HFFc6 (cell line): ENCODE data around the gene SMIM23. TPM values are rescaled to one million over a fixed set of nuclear protein-coding genes. Genes with fewer than 3 reads are reported as not detected.

Experiments
- DNase-seq: peaks from one replicate; pipeline ENCODE4 v3.0.0-alpha.2; 2018
- H3K27ac Mint-ChIP-seq: 2 replicates; pipeline ENCODE4 v1.8.0; 2020; ENCODE audit warnings: mild to moderate bottlenecking, mixed read lengths
- H3K27me3 Mint-ChIP-seq: 2 replicates; pipeline ENCODE4 v1.8.0; 2021; ENCODE audit warnings: mild to moderate bottlenecking, moderate library complexity, mixed read lengths; ENCODE audit not compliant: insufficient read depth
- H3K36me3 Mint-ChIP-seq: 2 replicates; pipeline ENCODE4 v1.8.0; 2021; ENCODE audit warnings: low read depth, mixed read lengths
- H3K4me1 Mint-ChIP-seq: 2 replicates; pipeline ENCODE4 v1.8.0; 2020; ENCODE audit warnings: low read depth, mixed read lengths
- H3K4me3 Mint-ChIP-seq: 2 replicates; pipeline ENCODE4 v1.8.0; 2020; ENCODE audit warnings: mild to moderate bottlenecking, moderate library complexity, mixed read lengths
- H3K9me3 Mint-ChIP-seq: 2 replicates; pipeline ENCODE4 v1.8.0; 2020; ENCODE audit warnings: mild to moderate bottlenecking, mixed read lengths
- CTCF ChIP-seq: fragments of 200-600 bp; sonication (generic); IDR thresholded peaks from 2 replicates; pipeline ENCODE4 v1.5.0; 2021; ENCODE audit warnings: antibody characterized with exemption, mild to moderate bottlenecking
- total RNA-seq, 6 experiments: library from RNA; stranded (reverse); fragmentation: NEBNext Ultra II Directional; extraction: Animal tissue kit (Norgen Biotek cat#: 25700); gene quantifications; 2 replicates in 1 of 6; 3 replicates in 5 of 6; pipeline ENCODE4 v1.2.3, GENCODE V29; 2021

Gene SMIM23
- total RNA-seq, 6 experiments from 2014 or later = not detected

- H3K27ac Mint-ChIP-seq = no peak overlapping the region
- DNase-seq = peak; percentile 3
These were observed 39.4 kb downstream of the SMIM23 start for GRCh38 chr5:171825051-171825450.

GRCh38 chr5:171826132-171826531 lies 40.5 kb downstream of the SMIM23 start:
- TF ChIP-seq CTCF = no peak
- peaks cover 10% of the 10 kb centered on the region; the same call in 1 of the 2 replicates for H3K9me3 Mint-ChIP-seq
- H3K27ac Mint-ChIP-seq = no peak overlapping the region
- no peaks in the 10 kb centered on the region for H3K4me1 Mint-ChIP-seq
- no peaks in the 10 kb centered on the region for H3K36me3 Mint-ChIP-seq
- no peak for DNase-seq
- peaks cover 2% of the 10 kb centered on the region for H3K27me3 Mint-ChIP-seq
- no peak overlapping the region for H3K4me3 Mint-ChIP-seq

More at GRCh38 chr5:171825051-171825450, 39.4 kb downstream of the SMIM23 start:
- H3K27me3 Mint-ChIP-seq = peaks cover 2% of the 10 kb centered on the region
- H3K36me3 Mint-ChIP-seq = no peaks in the 10 kb centered on the region
- no peak overlapping the region for H3K4me3 Mint-ChIP-seq
- peaks cover 7% of the 10 kb centered on the region; the same call in 1 of the 2 replicates for H3K9me3 Mint-ChIP-seq
- no peak for TF ChIP-seq CTCF
- no peaks in the 10 kb centered on the region for H3K4me1 Mint-ChIP-seq

- no peak for DNase-seq
- TF ChIP-seq CTCF = no peak
- Mint-ChIP-seq H3K27me3 (peaks cover 2% of the 10 kb centered on the region), H3K9me3 (peaks cover 10% of the 10 kb centered on the region; the same call in 1 of the 2 replicates), H3K36me3 (no peaks in the 10 kb centered on the region), H3K27ac (no peak overlapping the region), H3K4me3 (no peak overlapping the region), H3K4me1 (no peaks in the 10 kb centered on the region)
These were observed 41.5 kb downstream of the SMIM23 start for GRCh38 chr5:171827162-171827561.

- H3K4me3 Mint-ChIP-seq = no peak overlapping the region
- TF ChIP-seq CTCF = no peak
- no peak overlapping the region for H3K27ac Mint-ChIP-seq
- H3K27me3 Mint-ChIP-seq = peaks cover 9% of the 10 kb centered on the region
- peaks cover 6% of the 10 kb centered on the region; the same call in 1 of the 2 replicates for H3K9me3 Mint-ChIP-seq
- H3K4me1 Mint-ChIP-seq = no peaks in the 10 kb centered on the region
- no peak for DNase-seq
- no peaks in the 10 kb centered on the region for H3K36me3 Mint-ChIP-seq
These were observed 45.1 kb downstream of the SMIM23 start for GRCh38 chr5:171830686-171831085.

GRCh38 chr5:171832775-171833174 lies 47.2 kb downstream of the SMIM23 start:
- H3K27ac Mint-ChIP-seq = no peak overlapping the region
- peaks cover 14% of the 10 kb centered on the region for H3K27me3 Mint-ChIP-seq
- H3K4me3 Mint-ChIP-seq = no peak overlapping the region
- H3K9me3 Mint-ChIP-seq = peaks cover 6% of the 10 kb centered on the region; the same call in 1 of the 2 replicates
- no peaks in the 10 kb centered on the region for H3K36me3 Mint-ChIP-seq
- no peaks in the 10 kb centered on the region for H3K4me1 Mint-ChIP-seq
- no peak for TF ChIP-seq CTCF
- no peak for DNase-seq

GRCh38 chr5:171834461-171834860 lies 48.8 kb downstream of the SMIM23 start:
- Mint-ChIP-seq H3K9me3 (peaks cover 6% of the 10 kb centered on the region; the same call in 1 of the 2 replicates), H3K4me1 (no peaks in the 10 kb centered on the region), H3K27me3 (peaks cover 19% of the 10 kb centered on the region), H3K4me3 (no peak overlapping the region), H3K36me3 (no peaks in the 10 kb centered on the region), H3K27ac (no peak overlapping the region)
- no peak for TF ChIP-seq CTCF
- no peak for DNase-seq
